Natural killer cell treated with Interleukin-12 subunit alpha and Interleukin-12 subunit beta and Interleukin-15 and Interleukin-18, amount 100 ng/mL, for 72 hours (primary cell): ENCODE data around the gene CCSAP. TPM values are rescaled to one million over a fixed set of nuclear protein-coding genes. Genes with fewer than 3 reads are reported as not detected.
A peak's percentile ranks its signal among the peaks of the same experiment; 100 is the strongest.

Experiments
- ATAC-seq, 2 donors: fragments of 150-1000 bp; cut with Tn5 transposase in 1 of 2; sonication (Bioruptor Pico), chemical (Tn5 transposase) in 1 of 2; 2 replicates each; pipeline ENCODE4 v1.10.0; 2021
- DNase-seq: peaks from one replicate; pipeline ENCODE4 v3.0.0; 2022; ENCODE audit warnings: low spot score
- H3K27ac Mint-ChIP-seq, 2 donors: 1 replicate in 1 of 2; 2 replicates in 1 of 2; pipeline ENCODE4 v1.8.0; 2022; ENCODE audit warnings: mixed read lengths in 2 of 2, mild to moderate bottlenecking in 1 of 2, moderate library complexity in 1 of 2
- H3K27me3 Mint-ChIP-seq, 2 donors: 1 replicate in 1 of 2; 2 replicates in 1 of 2; pipeline ENCODE4 v1.8.0; 2022; ENCODE audit warnings: mixed read lengths in 2 of 2
- H3K36me3 Mint-ChIP-seq: one replicate; pipeline ENCODE4 v1.8.0; 2022; ENCODE audit warnings: mixed read lengths
- H3K4me1 Mint-ChIP-seq, 2 donors: 1 replicate in 1 of 2; 2 replicates in 1 of 2; pipeline ENCODE4 v1.8.0; 2022; ENCODE audit warnings: low read depth in 2 of 2, mixed read lengths in 2 of 2, mild to moderate bottlenecking in 1 of 2
- H3K4me3 Mint-ChIP-seq: one replicate; pipeline ENCODE4 v1.8.0; 2022; ENCODE audit warnings: mixed read lengths
- H3K9me3 Mint-ChIP-seq: 2 replicates; pipeline ENCODE4 v1.8.0; 2022; ENCODE audit warnings: mixed read lengths
- total RNA-seq, 2 donors: library from RNA; stranded (reverse); gene quantifications; one replicate each; pipeline ENCODE4 v1.2.3, GENCODE V29; 2022

Gene CCSAP
- total RNA-seq, 2 donors from 2014 or later: 6.7 to 6.9 TPM

GRCh38 chr1:229377429-229377828, 34.6 kb upstream of the CCSAP start:
- no peak for ATAC-seq
- H3K9me3 Mint-ChIP-seq: no peaks in the 10 kb centered on the region
- DNase-seq: no peak
- no peaks in the 10 kb centered on the region for H3K4me1 Mint-ChIP-seq
- H3K27ac Mint-ChIP-seq: no peak overlapping the region
- no peaks in the 10 kb centered on the region for H3K36me3 Mint-ChIP-seq
- H3K27me3 Mint-ChIP-seq: peaks cover 13 to 15% of the 10 kb centered on the region in 2 donors
- no peak overlapping the region for H3K4me3 Mint-ChIP-seq

- Mint-ChIP-seq H3K27ac (no peak overlapping the region), H3K4me1 (no peaks in the 10 kb centered on the region), H3K4me3 (no peak overlapping the region), H3K36me3 (no peaks in the 10 kb centered on the region), H3K9me3 (no peaks in the 10 kb centered on the region), H3K27me3 (peaks cover 13 to 17% of the 10 kb centered on the region in 2 donors)
- DNase-seq: no peak
- no peak for ATAC-seq
These were observed 33.7 kb upstream of the CCSAP start for GRCh38 chr1:229376521-229376920.

GRCh38 chr1:229374485-229374884, 31.6 kb upstream of the CCSAP start:
- Mint-ChIP-seq H3K9me3 (no peaks in the 10 kb centered on the region), H3K4me1 (peaks cover 0 to 4% of the 10 kb centered on the region in 2 donors), H3K36me3 (no peaks in the 10 kb centered on the region), H3K27me3 (peaks cover 14 to 20% of the 10 kb centered on the region in 2 donors), H3K27ac (no peak overlapping the region), H3K4me3 (no peak overlapping the region)
- no peak for DNase-seq
- no peak for ATAC-seq

- ATAC-seq (no peak), DNase-seq (no peak)
- H3K27ac Mint-ChIP-seq: no peak overlapping the region
- H3K36me3 Mint-ChIP-seq: no peaks in the 10 kb centered on the region
- H3K9me3 Mint-ChIP-seq: no peaks in the 10 kb centered on the region
- H3K4me1 Mint-ChIP-seq: peaks cover 1 to 4% of the 10 kb centered on the region in 2 donors
- no peak overlapping the region for H3K4me3 Mint-ChIP-seq
- H3K27me3 Mint-ChIP-seq: peaks cover 10 to 20% of the 10 kb centered on the region in 2 donors
These were observed 30.5 kb upstream of the CCSAP start for GRCh38 chr1:229373395-229373794.

- no peak overlapping the region for H3K4me3 Mint-ChIP-seq
- no peaks in the 10 kb centered on the region for H3K36me3 Mint-ChIP-seq
- DNase-seq (no peak), ATAC-seq (no peak)
- H3K9me3 Mint-ChIP-seq: no peaks in the 10 kb centered on the region
- H3K27ac Mint-ChIP-seq: no peak overlapping the region
- peaks cover 7% of the 10 kb centered on the region in 2 donors for H3K4me1 Mint-ChIP-seq
- H3K27me3 Mint-ChIP-seq: peaks cover 10 to 20% of the 10 kb centered on the region in 2 donors
These were observed 29.4 kb upstream of the CCSAP start for GRCh38 chr1:229372251-229372650.

GRCh38 chr1:229371624-229372023, 28.8 kb upstream of the CCSAP start:
- ATAC-seq (no peak), DNase-seq (no peak)
- Mint-ChIP-seq H3K27ac (no peak overlapping the region), H3K27me3 (peaks cover 10 to 20% of the 10 kb centered on the region in 2 donors), H3K36me3 (no peaks in the 10 kb centered on the region), H3K4me3 (no peak overlapping the region), H3K9me3 (no peaks in the 10 kb centered on the region), H3K4me1 (peaks cover 7% of the 10 kb centered on the region in 2 donors)

GRCh38 chr1:229370601-229371021, 27.8 kb upstream of the CCSAP start:
- H3K27me3 Mint-ChIP-seq: peaks cover 12 to 24% of the 10 kb centered on the region in 2 donors
- no peak overlapping the region for H3K27ac Mint-ChIP-seq
- H3K9me3 Mint-ChIP-seq: no peaks in the 10 kb centered on the region
- H3K4me3 Mint-ChIP-seq: no peak overlapping the region
- peaks cover 5% of the 10 kb centered on the region for H3K36me3 Mint-ChIP-seq
- DNase-seq: no peak
- peaks cover 7% of the 10 kb centered on the region in 2 donors for H3K4me1 Mint-ChIP-seq
- no peak for ATAC-seq

GRCh38 chr1:229368347-229368746, 25.5 kb upstream of the CCSAP start:
- H3K36me3 Mint-ChIP-seq: peaks cover 5% of the 10 kb centered on the region
- no peak overlapping the region for H3K27ac Mint-ChIP-seq
- peak overlapping the region; percentile 43 for H3K4me3 Mint-ChIP-seq
- H3K4me1 Mint-ChIP-seq: peaks cover 7% of the 10 kb centered on the region in 2 donors
- no peaks in the 10 kb centered on the region for H3K9me3 Mint-ChIP-seq
- DNase-seq: no peak
- ATAC-seq: peak; percentile 45 to 52
- peaks cover 25 to 43% of the 10 kb centered on the region in 2 donors for H3K27me3 Mint-ChIP-seq

- peaks cover 5% of the 10 kb centered on the region for H3K36me3 Mint-ChIP-seq
- H3K9me3 Mint-ChIP-seq: no peaks in the 10 kb centered on the region
- no peak overlapping the region for H3K27ac Mint-ChIP-seq
- H3K4me1 Mint-ChIP-seq: peaks cover 3 to 7% of the 10 kb centered on the region in 2 donors
- ATAC-seq (no peak), DNase-seq (no peak)
- H3K27me3 Mint-ChIP-seq: peaks cover 21 to 45% of the 10 kb centered on the region in 2 donors
- no peak overlapping the region for H3K4me3 Mint-ChIP-seq
These were observed 22.7 kb upstream of the CCSAP start for GRCh38 chr1:229365569-229365968.

- ATAC-seq (no peak), DNase-seq (no peak)
- H3K4me3 Mint-ChIP-seq: no peak overlapping the region
- peaks cover 25 to 51% of the 10 kb centered on the region in 2 donors for H3K27me3 Mint-ChIP-seq
- no peak overlapping the region for H3K27ac Mint-ChIP-seq
- peaks cover 5% of the 10 kb centered on the region for H3K36me3 Mint-ChIP-seq
- no peaks in the 10 kb centered on the region for H3K9me3 Mint-ChIP-seq
- peaks cover 3 to 7% of the 10 kb centered on the region in 2 donors for H3K4me1 Mint-ChIP-seq
These were observed 21.6 kb upstream of the CCSAP start for GRCh38 chr1:229364207-229365065.

- no peak overlapping the region for H3K4me3 Mint-ChIP-seq
- no peaks in the 10 kb centered on the region for H3K9me3 Mint-ChIP-seq
- H3K27ac Mint-ChIP-seq: no peak overlapping the region
- no peak for ATAC-seq
- peaks cover 5% of the 10 kb centered on the region for H3K36me3 Mint-ChIP-seq
- DNase-seq: no peak
- H3K4me1 Mint-ChIP-seq: peaks cover 3 to 7% of the 10 kb centered on the region in 2 donors
- peaks cover 31 to 58% of the 10 kb centered on the region in 2 donors for H3K27me3 Mint-ChIP-seq
These were observed 20.9 kb upstream of the CCSAP start for GRCh38 chr1:229363723-229364122.

GRCh38 chr1:229360420-229360819, 17.6 kb upstream of the CCSAP start:
- Mint-ChIP-seq H3K4me3 (no peak overlapping the region), H3K4me1 (no peaks in the 10 kb centered on the region), H3K27me3 (peaks cover 48 to 75% of the 10 kb centered on the region in 2 donors), H3K27ac (no peak overlapping the region), H3K9me3 (no peaks in the 10 kb centered on the region), H3K36me3 (peaks cover 15% of the 10 kb centered on the region)
- ATAC-seq: no peak
- no peak for DNase-seq

- Mint-ChIP-seq H3K27me3 (peaks cover 52 to 68% of the 10 kb centered on the region in 2 donors), H3K4me1 (no peaks in the 10 kb centered on the region), H3K4me3 (no peak overlapping the region), H3K27ac (no peak overlapping the region), H3K9me3 (no peaks in the 10 kb centered on the region), H3K36me3 (peaks cover 18% of the 10 kb centered on the region)
- ATAC-seq: no peak
- DNase-seq: no peak
These were observed 12.8 kb upstream of the CCSAP start for GRCh38 chr1:229355661-229356060.

GRCh38 chr1:229354226-229354625, 11.4 kb upstream of the CCSAP start:
- Mint-ChIP-seq H3K27ac (no peak overlapping the region), H3K9me3 (no peaks in the 10 kb centered on the region), H3K4me1 (no peaks in the 10 kb centered on the region), H3K36me3 (peaks cover 18% of the 10 kb centered on the region), H3K27me3 (peaks cover 48 to 62% of the 10 kb centered on the region in 2 donors), H3K4me3 (no peak overlapping the region)
- ATAC-seq (no peak), DNase-seq (no peak)
